SK-N-SH (cell line): ENCODE data around the gene CISTR. TPM values are rescaled to one million over a fixed set of nuclear protein-coding genes. Genes with fewer than 3 reads are reported as not detected.

Experiments
- CTCF ChIA-PET: fragments of 300-600, 350-600 bp; formaldehyde crosslinking; extraction: SDS; loops from one replicate; lab custom pipeline; 2021; lab: Yijun Ruan, JAX
- POLR2A ChIA-PET: fragments of 350-600 bp; sonication (Branson Sonifier 250); formaldehyde crosslinking; extraction: SDS; loops from one replicate; lab custom pipeline; 2020; ENCODE audit warnings: antibody characterized with exemption, inconsistent platforms; lab: Yijun Ruan, JAX
- DNase-seq: peaks from one replicate; pipeline ENCODE4 v3.0.0; 2012
- H2AFZ ChIP-seq: fragments of 200-600 bp; sonication (generic); 2 replicates; pipeline ENCODE4 v1.8.1; 2016; ENCODE audit warnings: antibody characterized with exemption, mild to moderate bottlenecking, low read depth
- H3F3A ChIP-seq: fragments of 200-600 bp; sonication (generic); replicated peaks from 2 replicates; pipeline ENCODE3; 2016; ENCODE audit warnings: antibody characterized with exemption, mild to moderate bottlenecking; ENCODE audit not compliant: insufficient read depth
- H3K27ac ChIP-seq, 2 experiments: fragments of 200-500 bp in 1 of 2; fragments of 200-600 bp in 1 of 2; sonication (Bioruptor generic) in 1 of 2; sonication (generic), shearing (Covaris generic) in 1 of 2; 2 replicates each; pipeline versions ENCODE4 v1.5.1 to v1.6.1; 2014 to 2016; ENCODE audit warnings: low read depth in 2 of 2, inconsistent platforms in 1 of 2, low read length in 1 of 2, mild to moderate bottlenecking in 1 of 2, mixed read lengths in 1 of 2
- H3K27me3 ChIP-seq: fragments of 200-600 bp; sonication (generic), shearing (Covaris generic); 2 replicates; pipeline ENCODE4 v1.6.1; 2016; ENCODE audit warnings: mixed run types; ENCODE audit not compliant: insufficient read depth
- H3K36me3 ChIP-seq, 2 experiments: fragments of 200-500 bp in 1 of 2; fragments of 200-600 bp in 1 of 2; sonication (Bioruptor generic) in 1 of 2; sonication (generic) in 1 of 2; replicated peaks in 1 of 2; 2 replicates each; pipeline versions ENCODE3 to v1.5.1; 2014 to 2016; ENCODE audit warnings: low read length in 1 of 2, mild to moderate bottlenecking in 1 of 2; ENCODE audit not compliant: insufficient read depth in 2 of 2, control insufficient read depth in 1 of 2
- H3K4me1 ChIP-seq, 2 experiments: fragments of 200-500 bp in 1 of 2; fragments of 200-600 bp in 1 of 2; sonication (Bioruptor generic) in 1 of 2; sonication (generic), shearing (Covaris generic) in 1 of 2; 2 replicates each; pipeline versions ENCODE4 v1.5.1 to v1.6.1; 2014 to 2016; ENCODE audit warnings: low read depth in 1 of 2, low read length in 1 of 2, mixed run types in 1 of 2; ENCODE audit not compliant: insufficient read depth in 2 of 2, control insufficient read depth in 1 of 2
- H3K4me2 ChIP-seq: fragments of 200-600 bp; sonication (generic), shearing (Covaris generic); 2 replicates; pipeline ENCODE4 v1.6.1; 2017; ENCODE audit warnings: mixed run types
- H3K4me3 ChIP-seq, 2 experiments: fragments of 200-500 bp in 1 of 2; fragments of 200-600 bp in 1 of 2; sonication (Bioruptor generic) in 1 of 2; sonication (generic), shearing (Covaris generic) in 1 of 2; 2 replicates each; pipeline versions ENCODE4 v1.5.1 to v1.8.1; 2014 to 2016; ENCODE audit warnings: low read depth in 2 of 2, inconsistent platforms in 1 of 2, low read length in 1 of 2, mild to moderate bottlenecking in 1 of 2, mixed read lengths in 1 of 2, moderate library complexity in 1 of 2
- H3K79me2 ChIP-seq: fragments of 200-600 bp; sonication (generic); 2 replicates; pipeline ENCODE4 v1.8.1; 2017; ENCODE audit warnings: mild to moderate bottlenecking; ENCODE audit not compliant: insufficient read depth
- H3K9ac ChIP-seq: fragments of 200-600 bp; sonication (generic); 2 replicates; pipeline ENCODE4 v1.6.1; 2017; ENCODE audit warnings: mixed run types
- H3K9me2 ChIP-seq: fragments of 200-600 bp; sonication (generic); 2 replicates; pipeline ENCODE4 v1.6.1; 2017; ENCODE audit warnings: mixed run types
- H3K9me3 ChIP-seq: fragments of 200-600 bp; sonication (generic); 2 replicates; pipeline ENCODE4 v1.6.1; 2017; ENCODE audit warnings: mixed run types, mild to moderate bottlenecking, moderate library complexity
- H4K20me1 ChIP-seq: fragments of 200-600 bp; sonication (generic); 2 replicates; pipeline ENCODE4 v1.6.1; 2017; ENCODE audit warnings: mild to moderate bottlenecking, mixed run types; ENCODE audit not compliant: insufficient read depth
- ELF1 ChIP-seq: IDR thresholded peaks from 2 replicates; pipeline ENCODE4 v1.4.0; 2012
- EZH2phosphoT487 ChIP-seq: fragments of 200-600 bp; sonication (generic); IDR thresholded peaks from 2 replicates; pipeline ENCODE4 v1.6.1; 2017; ENCODE audit warnings: low read depth, mixed run types, mild to moderate bottlenecking, antibody characterized with exemption, moderate library complexity, borderline replicate concordance
- FOSL2 ChIP-seq: IDR thresholded peaks from 2 replicates; pipeline ENCODE4 v1.4.0; 2012; ENCODE audit warnings: low read depth, mild to moderate bottlenecking, moderate library complexity, borderline replicate concordance
- FOXJ3 ChIP-seq: sonication (generic); formaldehyde crosslinking; IDR thresholded peaks from 2 replicates; pipeline ENCODE4 v1.5.1; 2020; ENCODE audit warnings: mild to moderate bottlenecking, missing genetic modification reagents
- FOXM1 ChIP-seq: IDR thresholded peaks from 2 replicates; pipeline ENCODE4 v1.4.0; 2012; ENCODE audit warnings: low read depth, mild to moderate bottlenecking
- GABPA ChIP-seq: IDR thresholded peaks from 2 replicates; pipeline ENCODE4 v1.4.0; 2012; ENCODE audit warnings: low read depth, mild to moderate bottlenecking
- GATA2 ChIP-seq: sonication (generic); formaldehyde crosslinking; IDR thresholded peaks from 2 replicates; pipeline ENCODE4 v1.5.0; 2020; ENCODE audit warnings: mild to moderate bottlenecking, missing genetic modification reagents
- JUND ChIP-seq: IDR thresholded peaks from 2 replicates; pipeline ENCODE4 v1.4.0; 2012
- MEF2A ChIP-seq: IDR thresholded peaks from 2 replicates; pipeline ENCODE4 v1.4.0; 2012; ENCODE audit warnings: low read depth, borderline replicate concordance
- RAD21 ChIP-seq: IDR thresholded peaks from 2 replicates; pipeline ENCODE4 v1.6.1; 2012; ENCODE audit warnings: mild to moderate bottlenecking, low read length
- RCOR1 ChIP-seq: fragments of 150-350 bp; IDR thresholded peaks from 2 replicates; pipeline ENCODE4 v1.6.1; 2017; ENCODE audit warnings: antibody characterized with exemption, low read length
- SIN3A ChIP-seq: IDR thresholded peaks from 2 replicates; pipeline ENCODE4 v1.6.1; 2012; ENCODE audit warnings: low read depth, mild to moderate bottlenecking, low read length, moderate library complexity, borderline replicate concordance
- TAF1 ChIP-seq: IDR thresholded peaks from 2 replicates; pipeline ENCODE4 v1.6.1; 2012; ENCODE audit warnings: low read depth, mild to moderate bottlenecking, low read length, moderate library complexity, borderline replicate concordance
- TCF12 ChIP-seq: IDR thresholded peaks from 2 replicates; pipeline ENCODE4 v1.4.0; 2012
- TEAD4 ChIP-seq: IDR thresholded peaks from 2 replicates; pipeline ENCODE4 v1.4.0; 2012; ENCODE audit warnings: mild to moderate bottlenecking, borderline replicate concordance; ENCODE audit not compliant: insufficient read depth
- WGBS: methylation state at CpG from one replicate; pipeline ENCODE4 v1.1.6; 2017; ENCODE audit warnings: low lambda C conversion rate; 5-methylcytosine and 5-hydroxymethylcytosine counted together
- polyA plus RNA-seq, 3 experiments: library from polyadenylated mRNA; depleted of rRNA; stranded (reverse); fragments of >200 nt; gene quantifications; 2 replicates each; pipeline ENCODE4 v1.2.3, GENCODE V29; 2012
- TF ChIP-seq, protein P1 (sequence below): IDR thresholded peaks from 2 replicates; pipeline ENCODE4 v1.4.0; 2012; ENCODE audit warnings: low read depth
- TF ChIP-seq, protein P2 (sequence below): fragments of 150-350 bp; IDR thresholded peaks from 2 replicates; pipeline ENCODE4 v1.6.1; 2016; ENCODE audit warnings: mild to moderate bottlenecking, low read depth, low read length
- TF ChIP-seq, protein P3 (sequence below): IDR thresholded peaks from 2 replicates; pipeline ENCODE4 v1.6.1; 2012; ENCODE audit warnings: mild to moderate bottlenecking, low read depth, low read length, moderate library complexity

CISTR gene
- polyA plus RNA-seq, 1 of the 3 experiments (the other 2 are of a cell fraction) = not detected

DNA sequence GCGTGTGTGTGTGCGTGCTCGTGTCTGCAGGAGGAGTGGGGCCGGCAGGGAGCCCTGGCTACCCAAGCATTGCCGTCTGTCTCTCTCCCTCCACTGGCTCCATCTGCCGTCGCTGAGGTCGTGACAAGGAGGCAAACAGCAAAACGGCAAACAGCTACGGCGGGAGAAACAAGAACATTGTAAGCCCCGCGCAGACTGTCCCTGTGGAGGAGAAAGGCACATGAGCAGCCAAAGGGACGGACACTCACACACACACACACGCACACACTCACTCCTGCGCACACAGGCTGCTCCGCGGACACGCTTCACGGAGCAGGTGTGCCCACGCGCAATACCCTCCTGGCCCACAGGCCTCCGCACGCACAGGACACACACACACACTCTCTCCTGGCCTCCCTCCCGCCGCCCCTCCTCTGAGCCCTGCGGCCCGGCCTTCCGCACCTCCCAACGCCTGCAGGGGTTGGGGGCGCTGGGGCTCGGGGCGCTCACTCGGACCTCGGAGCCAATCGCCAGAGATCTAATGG, 905 bp downstream of the CISTR start:
- H3K79me2 ChIP-seq = no peaks in the 10 kb centered on the region
- no peaks in the 10 kb centered on the region for H3F3A ChIP-seq
- no peaks in the 10 kb centered on the region for H4K20me1 ChIP-seq
- peaks cover 6 to 13% of the 10 kb centered on the region in 2 experiments; a peak in 1 of 4 replicates for H3K4me1 ChIP-seq
- POLR2A ChIA-PET = no interaction called here
- no peaks in the 10 kb centered on the region for H3K9me3 ChIP-seq
- no peak for TF ChIP-seq TAF1
- no peak for TF ChIP-seq SIN3A
- no peak for TF ChIP-seq RCOR1
- TF ChIP-seq FOSL2 = no peak
- TF ChIP-seq RAD21 = no peak
- no peak for TF ChIP-seq FOXJ3 (CRISPR knock-in tag)
- TF ChIP-seq ELF1 = no peak
- no peak for TF ChIP-seq EZH2phosphoT487
- TF ChIP-seq MEF2A = no peak
- no peak for TF ChIP-seq JUND
- TF ChIP-seq TCF12 = no peak
- no peak for TF ChIP-seq GABPA
- TF ChIP-seq, protein P1, sequence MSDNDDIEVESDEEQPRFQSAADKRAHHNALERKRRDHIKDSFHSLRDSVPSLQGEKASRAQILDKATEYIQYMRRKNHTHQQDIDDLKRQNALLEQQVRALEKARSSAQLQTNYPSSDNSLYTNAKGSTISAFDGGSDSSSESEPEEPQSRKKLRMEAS = no peak
- no peak for TF ChIP-seq TEAD4
- TF ChIP-seq, protein P2, sequence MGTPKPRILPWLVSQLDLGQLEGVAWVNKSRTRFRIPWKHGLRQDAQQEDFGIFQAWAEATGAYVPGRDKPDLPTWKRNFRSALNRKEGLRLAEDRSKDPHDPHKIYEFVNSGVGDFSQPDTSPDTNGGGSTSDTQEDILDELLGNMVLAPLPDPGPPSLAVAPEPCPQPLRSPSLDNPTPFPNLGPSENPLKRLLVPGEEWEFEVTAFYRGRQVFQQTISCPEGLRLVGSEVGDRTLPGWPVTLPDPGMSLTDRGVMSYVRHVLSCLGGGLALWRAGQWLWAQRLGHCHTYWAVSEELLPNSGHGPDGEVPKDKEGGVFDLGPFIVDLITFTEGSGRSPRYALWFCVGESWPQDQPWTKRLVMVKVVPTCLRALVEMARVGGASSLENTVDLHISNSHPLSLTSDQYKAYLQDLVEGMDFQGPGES = no peak
- TF ChIP-seq, protein P3, sequence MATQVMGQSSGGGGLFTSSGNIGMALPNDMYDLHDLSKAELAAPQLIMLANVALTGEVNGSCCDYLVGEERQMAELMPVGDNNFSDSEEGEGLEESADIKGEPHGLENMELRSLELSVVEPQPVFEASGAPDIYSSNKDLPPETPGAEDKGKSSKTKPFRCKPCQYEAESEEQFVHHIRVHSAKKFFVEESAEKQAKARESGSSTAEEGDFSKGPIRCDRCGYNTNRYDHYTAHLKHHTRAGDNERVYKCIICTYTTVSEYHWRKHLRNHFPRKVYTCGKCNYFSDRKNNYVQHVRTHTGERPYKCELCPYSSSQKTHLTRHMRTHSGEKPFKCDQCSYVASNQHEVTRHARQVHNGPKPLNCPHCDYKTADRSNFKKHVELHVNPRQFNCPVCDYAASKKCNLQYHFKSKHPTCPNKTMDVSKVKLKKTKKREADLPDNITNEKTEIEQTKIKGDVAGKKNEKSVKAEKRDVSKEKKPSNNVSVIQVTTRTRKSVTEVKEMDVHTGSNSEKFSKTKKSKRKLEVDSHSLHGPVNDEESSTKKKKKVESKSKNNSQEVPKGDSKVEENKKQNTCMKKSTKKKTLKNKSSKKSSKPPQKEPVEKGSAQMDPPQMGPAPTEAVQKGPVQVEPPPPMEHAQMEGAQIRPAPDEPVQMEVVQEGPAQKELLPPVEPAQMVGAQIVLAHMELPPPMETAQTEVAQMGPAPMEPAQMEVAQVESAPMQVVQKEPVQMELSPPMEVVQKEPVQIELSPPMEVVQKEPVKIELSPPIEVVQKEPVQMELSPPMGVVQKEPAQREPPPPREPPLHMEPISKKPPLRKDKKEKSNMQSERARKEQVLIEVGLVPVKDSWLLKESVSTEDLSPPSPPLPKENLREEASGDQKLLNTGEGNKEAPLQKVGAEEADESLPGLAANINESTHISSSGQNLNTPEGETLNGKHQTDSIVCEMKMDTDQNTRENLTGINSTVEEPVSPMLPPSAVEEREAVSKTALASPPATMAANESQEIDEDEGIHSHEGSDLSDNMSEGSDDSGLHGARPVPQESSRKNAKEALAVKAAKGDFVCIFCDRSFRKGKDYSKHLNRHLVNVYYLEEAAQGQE = no peak
- TF ChIP-seq FOXM1 = no peak
- TF ChIP-seq GATA2 (CRISPR knock-in tag) = no peak
- peak; percentile 57 for DNase-seq
- no peak overlapping the region for H3K9ac ChIP-seq
- no peaks in the 10 kb centered on the region for H3K36me3 ChIP-seq
- H3K27ac ChIP-seq = no peak overlapping the region
- H3K27me3 ChIP-seq = peaks cover 89% of the 10 kb centered on the region
- 34% methylated on average over 23 of the region's 36 CpGs for WGBS
- 0 out of 2 replicates have a peak overlapping the region, but pooled peaks have one; percentile 41 for H2AFZ ChIP-seq
- CTCF ChIA-PET = interaction anchor here (0.7 to 10.5 kb wide), 5 partner anchors 11 to 75 kb away, joined by 3 to 90 read pairs (median 4); partner anchors contain the start of gene ATP5MC2
- H3K9me2 ChIP-seq = no peaks in the 10 kb centered on the region
- peak overlapping the region; percentile 74 for H3K4me2 ChIP-seq
- peak overlapping the region; percentile 38 to 52 for H3K4me3 ChIP-seq
